VCaP (cell line): Measurements from ENCODE around the gene TBX21.

Source experiments
- H3K27ac ChIP-seq: fragments of 450-650 bp; 2 replicates; pipeline ENCODE4 v1.5.1; 2017
- CTCF ChIP-seq: fragments of 450-650 bp; conservative IDR thresholded peaks from 2 replicates; pipeline ENCODE4 v1.5.1; 2017; ENCODE audit warnings: mild to moderate bottlenecking, moderate library complexity

The TBX21 gene

GRCh38 chr17:47774987-47775580 is 42.0 kb downstream of the TBX21 start:
- no peak overlapping the region for H3K27ac ChIP-seq

GRCh38 chr17:47776330-47777197 is 43.5 kb downstream of the TBX21 start:
- H3K27ac ChIP-seq: no peak overlapping the region
- TF ChIP-seq CTCF: peak; percentile 92

More at GRCh38 chr17:47774987-47775580, 42.0 kb downstream of the TBX21 start:
- TF ChIP-seq CTCF: no peak

- no peak for TF ChIP-seq CTCF
- H3K27ac ChIP-seq: no peak overlapping the region
Observed at GRCh38 chr17:47778184-47778635, 45.2 kb downstream of the TBX21 start.

- no peak for TF ChIP-seq CTCF
- no peak overlapping the region for H3K27ac ChIP-seq
Observed at GRCh38 chr17:47781397-47781796, 48.4 kb downstream of the TBX21 start.

GRCh38 chr17:47785538-47786123 is 52.6 kb downstream of the TBX21 start:
- TF ChIP-seq CTCF: no peak
- no peak overlapping the region for H3K27ac ChIP-seq

GRCh38 chr17:47789611-47790561 is 56.9 kb downstream of the TBX21 start:
- H3K27ac ChIP-seq: peak overlapping the region; percentile 67
- TF ChIP-seq CTCF: peak; percentile 85
